Calu3 (cell line): ENCODE measurements around the gene HOXD8. TPM values are rescaled to one million over a fixed set of nuclear protein-coding genes. Genes with fewer than 3 reads are reported as not detected.

Experiments used
- BruUV-seq: library from RNA; stranded (reverse); fragments of 400-500 nt; replicated peaks from 2 replicates; lab custom pipeline; 2021; lab: Mats Ljungman, UMichigan
- CTCF ChIA-PET: fragments of 300-600 bp; sonication (Branson Sonifier 250); formaldehyde crosslinking; loops from one replicate; lab custom pipeline; 2022; ENCODE audit warnings: antibody characterized with exemption; lab: Charles Lee
- DNase-seq: peaks from one replicate; pipeline ENCODE4 v3.0.0; 2022
- H3K27ac Mint-ChIP-seq: one replicate; pipeline ENCODE4 v1.8.0; 2022; ENCODE audit warnings: mixed read lengths; ENCODE audit not compliant: unreplicated experiment
- H3K27me3 Mint-ChIP-seq: one replicate; pipeline ENCODE4 v1.8.0; 2022; ENCODE audit warnings: mixed read lengths; ENCODE audit not compliant: unreplicated experiment
- H3K36me3 Mint-ChIP-seq: one replicate; pipeline ENCODE4 v1.8.0; 2022; ENCODE audit warnings: mild to moderate bottlenecking, moderate library complexity, mixed read lengths; ENCODE audit not compliant: insufficient read depth, unreplicated experiment
- H3K4me1 Mint-ChIP-seq: one replicate; pipeline ENCODE4 v1.8.0; 2022; ENCODE audit warnings: mild to moderate bottlenecking, low read depth, mixed read lengths; ENCODE audit not compliant: unreplicated experiment
- H3K4me3 Mint-ChIP-seq: one replicate; pipeline ENCODE4 v1.8.0; 2022; ENCODE audit warnings: mild to moderate bottlenecking, low read depth, moderate library complexity, mixed read lengths; ENCODE audit not compliant: unreplicated experiment
- H3K9me3 Mint-ChIP-seq: one replicate; pipeline ENCODE4 v1.8.0; 2022; ENCODE audit warnings: low read depth, mixed read lengths; ENCODE audit not compliant: unreplicated experiment
- CTCF ChIP-seq: fragments of 200-600 bp; IDR thresholded peaks from one replicate; pipeline ENCODE4 v1.8.0; 2022; ENCODE audit warnings: antibody characterized with exemption; ENCODE audit not compliant: unreplicated experiment
- intact Hi-C: fragments of 100-400 bp; cut with micrococcal nuclease; formaldehyde crosslinking; loops from one replicate; pipeline ENCODE4 v1.10.0; 2022; ENCODE audit not compliant: unreplicated experiment
- total RNA-seq: library from RNA; stranded (reverse); gene quantifications from 2 replicates; pipeline ENCODE4 v1.2.3, GENCODE V29; 2022

HOXD8 gene
- total RNA-seq, 1 experiment from 2014 or later = not detected

GRCh38 chr2:176109192-176109901 is 20.2 kb upstream of the HOXD8 start:
- TF ChIP-seq CTCF = no peak
- CTCF ChIA-PET = no interaction called here
- intact Hi-C loops = no loop called here
- no peak overlapping the region for H3K4me3 Mint-ChIP-seq
- DNase-seq = no peak
- no peak overlapping the region for H3K27ac Mint-ChIP-seq
- no peaks in the 10 kb centered on the region for H3K36me3 Mint-ChIP-seq
- H3K27me3 Mint-ChIP-seq = peaks cover 72% of the 10 kb centered on the region
- BruUV-seq = no TSS peak
- H3K9me3 Mint-ChIP-seq = no peaks in the 10 kb centered on the region
- peaks cover 9% of the 10 kb centered on the region for H3K4me1 Mint-ChIP-seq

- CTCF ChIA-PET = no interaction called here
- TF ChIP-seq CTCF = no peak
- BruUV-seq = no TSS peak
- Mint-ChIP-seq H3K4me1 (peaks cover 9% of the 10 kb centered on the region), H3K9me3 (no peaks in the 10 kb centered on the region), H3K36me3 (no peaks in the 10 kb centered on the region), H3K27me3 (peaks cover 72% of the 10 kb centered on the region), H3K27ac (no peak overlapping the region), H3K4me3 (no peak overlapping the region)
- no peak for DNase-seq
- intact Hi-C loops = no loop called here
These were observed 19.6 kb upstream of the HOXD8 start for GRCh38 chr2:176109946-176110345.

GRCh38 chr2:176110415-176111308 is 18.8 kb upstream of the HOXD8 start:
- Mint-ChIP-seq H3K27ac (no peak overlapping the region), H3K36me3 (no peaks in the 10 kb centered on the region), H3K4me3 (no peak overlapping the region), H3K9me3 (no peaks in the 10 kb centered on the region), H3K27me3 (peaks cover 71% of the 10 kb centered on the region), H3K4me1 (peaks cover 9% of the 10 kb centered on the region)
- intact Hi-C loops = no loop called here
- DNase-seq = no peak
- TF ChIP-seq CTCF = no peak
- CTCF ChIA-PET = interaction anchor here (1.3 kb wide), 1 partner anchor 322 kb away, joined by 7 read pairs; no protein-coding TSS in a partner anchor
- BruUV-seq = no TSS peak

- DNase-seq = no peak
- H3K27ac Mint-ChIP-seq = no peak overlapping the region
- peaks cover 71% of the 10 kb centered on the region for H3K27me3 Mint-ChIP-seq
- no peaks in the 10 kb centered on the region for H3K9me3 Mint-ChIP-seq
- no peak for TF ChIP-seq CTCF
- no TSS peak for BruUV-seq
- H3K36me3 Mint-ChIP-seq = no peaks in the 10 kb centered on the region
- intact Hi-C loops = no loop called here
- CTCF ChIA-PET = interaction anchor here (1.3 kb wide), 1 partner anchor 323 kb away, joined by 7 read pairs; no protein-coding TSS in a partner anchor
- H3K4me3 Mint-ChIP-seq = no peak overlapping the region
- peaks cover 3% of the 10 kb centered on the region for H3K4me1 Mint-ChIP-seq
These were observed 18.2 kb upstream of the HOXD8 start for GRCh38 chr2:176111309-176111663.
